HG02973 (cell line): Measurements from ENCODE around the gene NRROS.

Experiments
- ATAC-seq: cut with Tn5 transposase; IDR thresholded peaks from one replicate; pipeline ENCODE4 v1.9.1; 2021; ENCODE audit warnings: moderate library complexity; ENCODE audit not compliant: unreplicated experiment

NRROS gene

DNA sequence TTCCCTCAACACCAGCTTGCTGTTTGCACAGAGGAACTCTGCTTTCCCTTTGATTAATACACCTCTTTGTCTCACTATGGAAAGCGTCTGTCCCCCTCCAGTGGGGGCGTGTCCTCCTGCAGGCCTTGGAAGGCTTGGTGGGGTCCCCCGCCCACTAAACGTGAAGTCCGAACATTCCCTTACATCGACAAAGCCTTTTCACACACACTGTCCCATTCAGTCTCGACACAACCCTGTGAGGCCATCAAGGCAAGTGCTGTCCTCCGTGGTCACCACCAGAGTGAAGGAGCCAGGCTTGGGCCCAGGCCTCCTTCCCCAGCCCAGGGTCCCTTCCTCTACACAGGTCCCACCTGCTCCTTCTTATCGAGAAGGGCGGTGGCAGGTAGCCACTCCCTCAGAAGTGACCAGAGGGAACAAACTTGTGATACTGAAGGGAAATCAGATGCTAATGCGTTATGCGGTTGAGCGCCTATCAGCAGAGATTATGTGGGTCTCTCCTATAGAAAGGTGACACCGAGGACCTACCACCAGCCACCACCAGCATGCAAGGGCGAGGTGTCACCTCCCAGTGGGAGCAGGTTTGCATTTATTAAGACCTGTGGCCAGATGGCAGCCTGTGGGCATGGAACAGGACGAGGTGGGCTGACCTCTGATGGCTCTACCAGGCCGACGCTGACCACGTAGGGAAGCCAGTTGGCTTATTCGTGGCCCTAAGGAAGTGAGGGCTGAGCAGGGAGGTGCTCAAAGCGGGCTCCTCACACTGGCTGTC is 6.6 kb downstream of the NRROS start:
- ATAC-seq, result no peak

DNA sequence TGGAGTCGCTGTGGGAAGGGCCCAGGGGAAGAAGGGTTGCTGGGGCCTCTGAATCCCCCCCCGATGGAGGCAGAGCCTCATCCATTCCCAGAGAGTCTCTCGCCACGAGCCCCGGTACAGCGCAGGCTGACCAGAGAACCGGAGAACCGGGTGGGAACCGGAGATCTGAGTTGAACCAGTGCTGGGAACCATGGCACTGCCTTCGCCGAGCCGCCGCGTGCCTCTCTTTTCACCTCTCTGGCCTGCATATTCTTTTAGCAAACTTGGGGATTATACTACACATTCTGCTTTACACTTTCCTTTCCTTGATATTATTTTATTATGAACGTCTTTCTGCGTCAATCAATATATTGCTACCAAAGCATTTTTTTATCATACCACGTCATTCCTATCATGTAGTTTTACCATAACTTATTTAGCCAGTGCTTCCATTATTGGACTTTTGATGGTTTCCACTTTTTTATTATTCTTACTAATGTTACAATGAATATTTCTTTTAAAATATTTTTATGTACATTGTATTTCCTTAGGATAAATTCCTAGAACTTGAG is 7.2 kb downstream of the NRROS start:
- no peak for ATAC-seq

DNA sequence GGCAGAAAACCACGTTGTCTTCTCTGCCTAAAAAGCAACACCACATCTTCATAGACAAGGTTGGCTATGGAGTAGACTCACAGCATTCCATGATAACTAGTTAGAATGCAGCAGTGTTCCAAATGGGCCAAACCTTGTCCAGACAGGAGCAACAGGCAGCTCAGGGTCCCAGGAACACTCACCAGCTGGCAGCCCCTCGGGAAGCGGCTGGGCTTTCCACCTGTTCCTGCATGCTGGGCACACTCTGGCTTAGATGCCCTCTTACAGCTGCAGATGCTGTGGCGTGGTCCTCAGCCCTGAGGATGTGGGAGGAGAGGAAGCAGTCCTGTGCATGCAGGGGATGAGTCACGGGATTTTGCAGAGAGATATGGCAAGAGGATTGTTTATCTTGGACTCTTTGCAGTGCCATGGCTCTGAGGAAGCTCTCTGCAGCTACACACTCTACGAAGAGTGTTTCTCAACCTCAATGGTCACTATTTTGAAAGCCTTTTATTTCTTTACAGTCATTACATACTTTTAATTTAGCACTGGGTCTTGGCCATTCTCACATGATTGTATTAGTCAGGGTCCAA is 11.3 kb downstream of the NRROS start:
- ATAC-seq, result no peak

DNA sequence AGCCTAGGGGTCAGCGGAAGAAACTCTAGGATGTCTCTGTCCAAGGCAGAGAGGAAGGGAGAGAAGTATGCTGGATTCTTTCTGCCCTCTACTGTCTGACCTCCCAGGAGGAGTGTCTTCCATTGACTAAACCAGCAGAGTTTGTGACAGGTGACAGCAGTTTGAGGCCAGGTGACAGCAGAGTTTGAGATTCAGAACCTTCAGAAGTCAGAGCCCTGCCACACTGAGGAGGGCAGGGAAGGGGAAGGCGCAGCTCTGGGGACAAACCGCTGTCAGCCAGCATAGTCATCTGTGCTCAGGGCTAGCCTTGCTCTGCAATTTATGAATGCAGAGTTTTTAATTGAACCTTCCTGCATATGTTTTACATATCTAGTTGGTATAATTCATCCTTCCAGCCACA is 12.3 kb downstream of the NRROS start:
- no peak for ATAC-seq

DNA sequence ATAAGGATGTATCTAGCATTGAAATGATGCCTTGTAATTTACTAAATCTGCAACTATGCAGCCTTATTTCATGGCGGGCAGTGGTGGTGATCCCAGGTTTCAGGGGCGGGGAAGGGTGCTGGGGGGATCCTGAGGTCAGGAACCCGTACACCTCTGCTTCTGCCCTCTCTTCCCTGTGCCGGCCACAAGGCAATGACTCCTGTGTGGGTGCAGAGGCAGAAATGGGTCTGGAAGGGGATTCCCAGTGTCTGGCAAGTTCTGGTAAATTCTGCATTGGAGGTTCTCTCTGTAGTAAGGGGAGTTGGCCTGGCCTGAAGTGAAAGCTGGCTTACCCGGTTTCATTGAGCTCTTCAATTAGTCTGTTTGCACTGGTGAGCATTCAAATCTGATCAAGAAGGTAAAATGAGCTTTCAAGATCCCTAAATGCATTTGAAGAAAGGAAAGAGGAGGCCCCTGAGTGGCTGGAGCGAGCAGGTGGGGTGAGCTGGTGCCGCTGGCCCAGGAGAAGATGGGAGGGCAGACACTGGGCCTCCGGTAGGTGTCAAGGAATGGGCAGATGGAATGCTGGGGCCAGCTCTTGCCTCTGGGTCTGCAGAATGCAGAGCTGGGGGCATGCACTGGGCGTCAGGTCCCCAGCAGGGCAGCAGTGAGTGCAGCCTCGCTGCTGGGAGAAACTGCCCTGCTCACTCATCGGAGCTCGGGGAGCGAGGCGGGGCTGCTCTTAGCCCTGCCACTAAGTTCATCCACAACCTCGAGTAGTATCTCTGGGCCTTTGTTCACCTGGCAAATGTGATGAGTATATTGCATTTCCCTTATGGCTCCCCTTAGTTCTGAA is 13.7 kb downstream of the NRROS start:
- ATAC-seq, result no peak

DNA sequence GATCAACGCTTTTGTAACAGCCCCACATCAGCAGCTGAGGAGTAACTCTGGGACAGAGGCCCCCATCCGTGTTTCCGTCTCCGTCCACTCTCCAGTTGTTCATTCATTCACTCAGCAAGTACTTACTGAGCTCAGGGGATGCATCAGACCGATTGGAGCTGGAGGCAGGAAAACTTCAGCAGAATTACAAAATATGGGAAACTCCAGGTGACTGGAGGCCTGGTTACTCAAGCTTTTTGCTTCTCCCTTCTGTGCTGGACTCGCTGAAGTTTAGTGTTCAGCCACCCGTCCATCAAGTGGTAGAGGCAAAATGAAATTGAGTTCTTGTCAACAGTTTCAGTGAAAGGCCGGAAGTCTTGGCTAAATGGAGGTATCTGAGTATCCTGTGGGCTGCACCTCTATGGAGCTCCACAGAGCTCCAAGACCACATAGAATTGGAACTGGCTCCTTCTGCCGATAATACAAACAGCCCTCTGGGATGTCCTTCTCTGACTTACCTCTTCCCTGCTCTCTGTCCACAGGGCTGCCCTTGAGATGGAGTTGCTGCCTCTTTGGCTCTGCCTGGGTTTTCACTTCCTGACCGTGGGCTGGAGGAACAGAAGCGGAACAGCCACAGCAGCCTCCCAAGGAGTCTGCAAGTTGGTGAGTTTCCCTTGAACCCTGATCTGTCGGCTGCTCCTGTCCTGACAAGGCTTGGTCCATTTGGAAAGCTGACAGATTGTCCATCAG is 14.7 kb downstream of the NRROS start:
- ATAC-seq, result no peak

DNA sequence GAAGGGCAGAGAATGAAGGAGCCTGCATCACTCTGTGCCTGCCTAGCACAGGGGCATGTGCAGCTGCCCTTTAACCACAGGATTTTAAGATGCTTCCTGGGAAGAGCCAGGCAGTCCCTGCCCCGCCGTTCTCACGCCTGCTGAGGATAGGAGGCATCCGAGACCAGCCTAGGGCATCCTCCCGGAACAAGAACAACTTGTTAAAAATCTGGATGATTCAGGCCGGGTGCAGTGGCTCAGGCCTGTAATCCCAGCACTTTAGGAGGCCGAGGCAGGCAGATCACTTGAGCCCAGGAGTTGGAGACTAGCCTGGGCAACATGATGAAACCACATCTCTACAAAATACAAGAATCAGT is 15.2 kb downstream of the NRROS start:
- ATAC-seq, result no peak

DNA sequence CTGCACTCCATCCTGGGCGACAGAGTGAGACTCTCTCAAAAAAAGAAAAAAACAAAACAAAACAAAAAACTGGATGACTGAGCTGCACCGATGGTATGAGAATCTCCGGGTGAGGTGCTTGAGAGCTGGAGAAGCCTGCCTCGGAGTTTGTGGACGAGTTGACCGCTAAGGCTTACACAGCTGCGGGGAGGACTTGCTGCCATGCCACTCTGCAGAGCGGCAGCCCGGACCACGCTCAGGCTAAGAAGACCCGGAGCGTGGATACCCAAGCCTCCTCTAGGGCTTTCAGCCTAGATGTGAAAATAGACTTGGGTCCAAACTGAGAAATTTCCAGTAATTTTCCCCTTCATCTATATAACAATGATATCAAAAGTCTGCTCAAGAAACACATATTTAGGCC is 16.0 kb downstream of the NRROS start:
- no peak for ATAC-seq

DNA sequence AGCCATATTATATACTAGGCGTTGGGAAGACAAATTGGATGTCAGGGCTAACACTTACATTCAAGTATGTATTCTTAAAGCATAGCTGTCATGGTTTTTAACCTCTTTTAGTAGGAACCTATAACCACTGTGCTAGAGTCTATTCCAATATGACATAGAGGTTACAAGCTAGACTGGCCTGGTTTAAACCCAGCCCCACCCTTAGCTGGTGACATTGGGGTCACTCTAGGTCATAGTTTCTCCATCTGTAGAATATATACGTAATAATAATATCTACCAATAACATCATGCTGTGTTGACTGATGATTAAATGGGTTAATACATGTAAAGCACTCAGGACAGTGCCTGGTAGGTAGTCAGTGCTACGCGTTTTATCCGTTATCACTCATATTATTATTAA is 16.7 kb downstream of the NRROS start:
- no peak for ATAC-seq

DNA sequence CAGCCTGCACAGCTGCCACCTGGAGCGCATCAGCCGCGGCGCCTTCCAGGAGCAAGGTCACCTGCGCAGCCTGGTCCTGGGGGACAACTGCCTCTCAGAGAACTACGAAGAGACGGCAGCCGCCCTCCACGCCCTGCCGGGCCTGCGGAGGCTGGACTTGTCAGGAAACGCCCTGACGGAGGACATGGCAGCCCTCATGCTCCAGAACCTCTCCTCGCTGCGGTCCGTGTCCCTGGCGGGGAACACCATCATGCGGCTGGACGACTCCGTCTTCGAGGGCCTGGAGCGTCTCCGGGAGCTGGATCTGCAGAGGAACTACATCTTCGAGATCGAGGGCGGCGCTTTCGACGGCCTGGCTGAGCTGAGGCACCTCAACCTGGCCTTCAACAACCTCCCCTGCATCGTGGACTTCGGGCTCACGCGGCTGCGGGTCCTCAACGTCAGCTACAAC is 20.4 kb downstream of the NRROS start:
- ATAC-seq, result no peak

DNA sequence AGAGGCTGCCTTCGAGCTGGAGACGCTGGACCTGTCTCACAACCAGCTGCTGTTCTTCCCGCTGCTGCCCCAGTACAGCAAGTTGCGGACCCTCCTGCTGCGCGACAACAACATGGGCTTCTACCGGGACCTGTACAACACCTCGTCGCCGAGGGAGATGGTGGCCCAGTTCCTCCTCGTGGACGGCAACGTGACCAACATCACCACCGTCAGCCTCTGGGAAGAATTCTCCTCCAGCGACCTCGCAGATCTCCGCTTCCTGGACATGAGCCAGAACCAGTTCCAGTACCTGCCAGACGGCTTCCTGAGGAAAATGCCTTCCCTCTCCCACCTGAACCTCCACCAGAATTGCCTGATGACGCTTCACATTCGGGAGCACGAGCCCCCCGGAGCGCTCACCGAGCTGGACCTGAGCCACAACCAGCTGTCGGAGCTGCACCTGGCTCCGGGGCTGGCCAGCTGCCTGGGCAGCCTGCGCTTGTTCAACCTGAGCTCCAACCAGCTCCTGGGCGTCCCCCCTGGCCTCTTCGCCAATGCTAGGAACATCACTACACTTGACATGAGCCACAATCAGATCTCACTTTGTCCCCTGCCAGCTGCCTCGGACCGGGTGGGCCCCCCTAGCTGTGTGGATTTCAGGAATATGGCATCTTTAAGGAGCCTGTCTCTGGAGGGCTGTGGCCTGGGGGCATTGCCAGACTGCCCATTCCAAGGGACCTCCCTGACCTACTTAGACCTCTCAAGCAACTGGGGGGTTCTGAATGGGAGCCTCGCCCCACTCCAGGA is 21.1 kb downstream of the NRROS start:
- no peak for ATAC-seq

DNA sequence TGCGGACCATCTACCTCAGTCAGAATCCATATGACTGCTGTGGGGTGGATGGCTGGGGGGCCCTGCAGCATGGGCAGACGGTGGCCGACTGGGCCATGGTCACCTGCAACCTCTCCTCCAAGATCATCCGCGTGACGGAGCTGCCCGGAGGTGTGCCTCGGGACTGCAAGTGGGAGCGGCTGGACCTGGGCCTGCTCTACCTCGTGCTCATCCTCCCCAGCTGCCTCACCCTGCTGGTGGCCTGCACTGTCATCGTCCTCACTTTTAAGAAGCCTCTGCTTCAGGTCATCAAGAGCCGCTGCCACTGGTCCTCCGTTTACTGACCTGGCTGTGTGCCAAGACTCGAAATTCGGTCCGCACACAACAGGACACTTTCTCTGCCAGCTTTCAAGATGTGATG is 21.9 kb downstream of the NRROS start:
- ATAC-seq, result no peak

DNA sequence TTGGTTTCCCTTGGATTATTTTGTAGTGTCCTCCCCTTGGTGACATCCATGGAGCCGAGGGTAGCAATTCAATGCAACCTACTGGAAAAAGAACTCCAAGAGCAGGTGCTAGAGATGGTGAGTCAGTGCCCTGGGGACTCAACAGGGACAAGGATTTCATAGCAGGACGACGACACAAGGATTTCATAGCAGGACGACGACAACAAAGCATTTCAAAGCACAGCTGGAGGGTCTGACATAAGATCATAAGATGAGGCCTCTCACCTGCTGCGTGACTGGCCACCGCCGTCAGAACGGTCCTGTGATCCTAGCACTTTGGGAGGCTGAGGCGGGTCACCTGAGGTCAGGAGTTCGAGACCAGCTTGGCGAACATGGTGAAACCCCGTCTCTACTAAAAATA is 22.5 kb downstream of the NRROS start:
- no peak for ATAC-seq

DNA sequence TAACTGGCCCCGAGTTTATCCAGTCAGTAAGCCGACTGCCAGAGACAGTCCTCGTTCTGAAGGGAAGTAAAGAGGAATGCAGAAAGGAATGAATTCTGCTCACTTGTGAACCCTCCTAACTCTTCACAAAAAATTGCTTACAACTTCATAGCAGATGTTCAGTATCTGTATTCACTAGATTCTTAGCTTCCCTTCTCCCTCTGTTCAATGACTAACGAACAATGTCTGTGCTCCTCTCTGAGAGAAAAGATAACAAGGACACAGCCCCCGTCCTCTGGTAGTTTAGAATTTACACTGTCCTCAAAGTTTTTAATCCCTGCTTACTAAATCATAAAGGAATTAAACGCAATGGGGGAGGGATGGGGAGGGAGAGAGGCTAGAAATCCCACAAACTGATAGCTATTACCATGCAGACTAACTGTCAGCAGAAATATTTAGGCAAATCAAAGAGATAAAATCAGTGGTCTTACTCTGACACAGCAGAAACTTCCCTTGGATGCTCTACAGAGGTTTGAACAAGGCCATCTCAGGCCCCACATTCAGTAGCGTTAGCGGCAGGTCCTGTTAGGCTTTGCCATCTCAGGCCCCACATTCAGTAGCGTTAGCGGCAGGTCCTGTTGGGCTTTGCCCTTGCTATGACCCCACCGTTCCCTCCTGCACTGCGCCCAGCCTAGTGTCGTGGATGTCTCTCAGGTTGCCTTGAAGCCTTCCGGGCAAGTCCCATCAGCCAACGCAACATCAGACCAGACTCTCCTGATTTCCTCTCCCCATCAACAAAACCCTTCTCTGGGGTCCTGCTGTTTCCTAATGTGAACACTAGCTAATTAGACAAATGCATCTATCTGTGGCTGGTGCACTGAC is 23.4 kb downstream of the NRROS start:
- no peak for ATAC-seq

DNA sequence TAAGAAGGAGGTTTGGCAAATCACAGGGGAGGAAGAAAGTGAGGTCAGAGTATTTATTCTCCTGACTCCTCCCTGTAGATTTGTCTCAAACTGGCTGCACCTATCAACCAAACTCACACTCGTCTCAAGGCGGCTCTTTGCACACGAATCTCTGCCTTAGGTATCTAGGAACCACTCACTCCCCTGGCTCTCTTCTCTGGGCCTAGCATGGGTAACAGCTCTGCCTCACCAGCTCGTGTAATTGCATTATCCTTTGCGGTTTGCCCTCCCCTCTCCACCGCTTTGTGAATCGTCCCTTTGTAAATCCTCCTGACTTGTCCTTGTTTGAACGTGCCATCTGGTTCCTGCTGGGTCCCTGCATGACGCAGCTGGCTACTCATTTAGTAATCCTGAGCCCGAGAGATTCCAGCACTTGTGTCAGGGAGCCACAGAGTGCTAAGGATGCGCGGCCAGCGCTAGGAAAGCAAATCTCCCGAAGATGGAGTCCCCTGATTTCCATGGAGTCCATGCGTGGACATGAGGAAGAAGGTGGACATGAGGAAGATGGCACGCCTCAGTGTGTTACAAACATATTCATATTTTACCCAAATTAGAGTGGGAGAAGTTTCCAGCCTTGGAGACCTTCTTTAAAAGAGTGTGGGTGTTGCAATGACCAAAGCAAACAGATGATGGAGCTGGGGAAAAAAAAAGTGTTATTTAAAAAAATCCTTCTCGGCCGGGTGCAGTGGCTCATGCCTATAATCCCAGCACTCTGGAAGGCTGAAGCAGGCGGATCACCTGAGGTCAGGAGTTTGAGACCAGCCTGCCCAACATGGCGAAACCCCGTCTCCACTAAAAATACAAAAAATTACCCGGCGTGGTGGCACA is 26.7 kb downstream of the NRROS start:
- no peak for ATAC-seq

DNA sequence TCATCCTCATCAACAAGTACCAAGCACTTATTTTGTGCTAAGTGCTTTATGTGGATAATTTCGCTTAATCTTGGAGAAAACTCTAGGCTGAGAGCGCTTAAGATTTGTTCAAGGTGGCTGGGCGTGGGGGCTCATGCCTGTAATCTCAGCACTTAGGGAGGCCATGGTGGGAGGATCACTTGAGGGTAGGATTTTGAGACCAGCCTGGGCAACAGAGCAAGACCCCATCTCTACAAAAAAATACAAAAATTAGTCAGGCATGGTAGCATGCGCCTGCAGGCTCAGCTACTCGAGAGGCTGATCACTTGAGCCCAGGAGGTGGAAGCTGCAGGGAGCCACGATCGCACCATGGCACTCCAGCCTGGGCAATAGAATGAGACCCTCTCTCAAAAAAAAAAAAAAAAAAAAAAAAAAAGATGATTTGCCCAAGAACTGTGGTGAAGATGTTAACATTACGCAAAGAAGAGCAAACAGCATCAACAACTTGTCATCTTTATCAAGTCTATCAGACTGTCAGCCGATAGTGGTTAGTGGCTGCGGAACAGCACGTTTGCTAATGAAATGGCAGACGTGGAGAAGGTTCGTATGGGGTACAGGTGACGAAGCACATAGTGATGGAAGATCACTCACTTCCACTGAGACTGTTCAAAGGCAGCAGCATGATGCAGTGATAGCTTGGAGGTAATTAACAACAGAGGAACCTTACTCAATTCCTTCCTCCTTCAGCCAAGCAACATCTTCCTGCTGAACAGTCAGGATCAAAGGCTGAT is 27.7 kb downstream of the NRROS start:
- ATAC-seq, result no peak

DNA sequence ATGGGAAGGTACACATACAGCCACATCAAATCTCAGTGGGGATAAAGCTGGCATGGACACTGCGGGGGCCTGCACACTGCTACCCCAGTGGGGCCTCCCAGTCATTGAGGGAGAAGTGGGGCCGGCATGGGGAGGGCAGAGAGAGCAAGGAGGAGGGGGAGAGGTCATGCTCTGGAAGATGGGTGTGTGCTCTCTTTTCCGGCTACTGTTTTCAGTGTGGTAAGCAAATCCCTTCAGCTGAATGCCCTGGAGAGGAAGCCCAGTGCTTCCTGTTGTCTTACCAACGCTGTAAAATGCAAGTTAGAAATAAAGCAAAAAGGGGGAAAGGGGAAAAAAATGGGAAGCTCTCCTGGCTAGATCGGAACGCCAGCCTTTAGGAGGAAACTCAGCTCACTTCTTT is 30.8 kb downstream of the NRROS start:
- ATAC-seq, result no peak

DNA sequence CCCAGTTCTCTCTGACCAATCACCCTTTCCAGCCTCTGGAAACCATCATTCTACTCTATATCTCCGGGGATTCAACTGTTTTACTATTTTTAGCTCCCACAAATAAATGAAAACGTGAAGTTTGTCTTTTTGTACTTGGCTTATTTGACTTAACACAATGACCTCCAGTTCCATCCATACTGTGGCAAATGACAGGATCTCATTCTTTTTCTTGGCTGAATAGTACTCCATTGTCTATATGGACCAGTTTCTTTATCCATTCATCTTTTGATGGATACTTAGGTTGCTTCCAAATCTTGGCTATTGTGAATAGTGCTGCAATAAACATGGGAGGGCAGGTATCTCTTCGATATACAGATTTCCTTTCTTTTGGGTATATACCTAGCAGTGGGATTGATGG is 34.1 kb downstream of the NRROS start:
- ATAC-seq, result no peak
